ENCODE data around the gene KRT82. TPM values are rescaled to one million over a fixed set of nuclear protein-coding genes. Genes with fewer than 3 reads are reported as not detected.
A peak's percentile ranks its signal among the peaks of the same experiment; 100 is the strongest.

Gene KRT82
- total and polyA plus RNA-seq, 8 donors = not detected

GRCh38 chr12:52435659-52435999 lies 29.5 kb upstream of the KRT82 start:
- Histone ChIP-seq H3K9me3 (no peaks in the 10 kb centered on the region), H3K4me3 (no peak overlapping the region), H3K4me1 (no peaks in the 10 kb centered on the region), H3K36me3 (no peaks in the 10 kb centered on the region), H3K27ac (peak overlapping the region in 2 of 4 donors; percentile 11 to 16), H3K27me3 (no peaks in the 10 kb centered on the region)
- intact Hi-C loops (cut with DNase I) = no loop called here
- no peak for TF ChIP-seq CTCF (IDR thresholded peaks at IDR 0.05)
- ATAC-seq (no peak), FAIRE-seq (no peak), DNase-seq (no peak)
- 78 to 83% methylated on average over 6 of the region's 6 CpGs for WGBS, 2 donors

- Histone ChIP-seq H3K9me3 (no peaks in the 10 kb centered on the region), H3K4me1 (no peaks in the 10 kb centered on the region), H3K27me3 (no peaks in the 10 kb centered on the region), H3K36me3 (no peaks in the 10 kb centered on the region), H3K27ac (no peak overlapping the region), H3K4me3 (no peak overlapping the region)
- intact Hi-C loops (cut with DNase I) = no loop called here
- DNase-seq (no peak), ATAC-seq (no peak), FAIRE-seq (no peak)
- TF ChIP-seq CTCF (IDR thresholded peaks at IDR 0.05) = no peak
- 85 to 86% methylated on average over 6 of the region's 6 CpGs for WGBS, 2 donors
Observed at GRCh38 chr12:52434760-52435530, 28.8 kb upstream of the KRT82 start.

DNA sequence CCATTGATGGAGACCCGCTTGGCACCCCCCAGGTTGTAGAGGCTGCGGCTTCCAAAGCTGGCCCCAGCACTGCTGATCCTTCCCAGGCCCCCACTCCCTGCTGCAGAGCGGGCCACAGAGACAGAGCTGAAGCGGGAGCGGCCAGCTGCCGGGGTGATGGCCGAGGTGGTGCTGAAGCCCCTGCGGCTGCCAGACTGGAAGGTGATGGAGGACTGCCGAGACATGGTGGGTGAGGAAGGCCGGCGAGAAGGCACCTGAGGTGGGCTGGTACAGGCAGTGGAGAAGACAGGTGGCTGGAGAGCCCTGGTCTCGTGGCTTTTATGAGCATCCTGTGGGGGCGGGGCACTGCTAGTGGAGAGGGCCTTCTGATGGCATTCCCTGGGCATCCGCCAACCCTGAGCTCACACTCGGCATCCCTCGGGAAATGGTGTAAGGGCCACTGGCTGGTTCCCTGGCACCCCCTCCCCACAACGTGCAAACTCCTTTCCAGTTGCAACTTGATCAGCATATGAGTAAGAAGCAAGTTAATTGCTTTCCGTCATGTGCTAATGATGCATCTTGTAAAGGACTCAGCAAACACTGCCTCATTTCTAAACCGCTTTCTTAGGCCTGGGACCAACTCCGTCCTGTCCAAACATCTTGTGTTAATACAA lies 28.1 kb upstream of the KRT82 start, which contains the start of gene KRT75:
Gene KRT75 (minus strand): TSS at position 291 of the 653 bp plus-strand sequence. CDS start 67 bp downstream, at position 224.
- Histone ChIP-seq H3K36me3 (no peaks in the 10 kb centered on the region), H3K27me3 (no peaks in the 10 kb centered on the region), H3K4me1 (no peaks in the 10 kb centered on the region), H3K4me3 (no peak within 1 kb of the TSS), H3K9me3 (no peaks in the 10 kb centered on the region), H3K27ac (no peak within 1 kb of the TSS)
- intact Hi-C loops (cut with DNase I) = no loop called here
- FAIRE-seq (no peak), DNase-seq (no peak), ATAC-seq (no peak)
- no peak for TF ChIP-seq CTCF (IDR thresholded peaks at IDR 0.05)
- 76 to 81% methylated on average over 20 of the region's 20 CpGs for WGBS, 2 donors

GRCh38 chr12:52433501-52434080 lies 27.5 kb upstream of the KRT82 start:
- no peak for DNase-seq
- 81 to 83% methylated on average over 12 of the region's 12 CpGs for WGBS, 2 donors
- no peak overlapping the region for H3K4me3 ChIP-seq
- no peaks in the 10 kb centered on the region for H3K4me1 ChIP-seq
- no peak for FAIRE-seq
- H3K36me3 ChIP-seq = no peaks in the 10 kb centered on the region
- ATAC-seq = no peak
- H3K27me3 ChIP-seq = no peaks in the 10 kb centered on the region
- H3K27ac ChIP-seq = no peak overlapping the region
- intact Hi-C loops (cut with DNase I) = no loop called here
- no peak for TF ChIP-seq CTCF (IDR thresholded peaks at IDR 0.05)
- no peaks in the 10 kb centered on the region for H3K9me3 ChIP-seq
